Measurements from ENCODE around the gene KRT35.

- TF ChIP-seq CTCF (IDR thresholded peaks at IDR 0.05) (no peak), EP300 (IDR thresholded peaks at IDR 0.05) (no peak), POLR2A (IDR thresholded peaks at IDR 0.05) (no peak)
These were observed 41.6 kb downstream of the KRT35 start for GRCh38 chr17:41439375-41439774.
